ENCODE measurements around the gene MORF4L1. TPM values are rescaled to one million over a fixed set of nuclear protein-coding genes. Genes with fewer than 3 reads are reported as not detected.

The MORF4L1 gene
- total and polyA plus RNA-seq, 2 experiments from 2014 or later, result 357 to 388 TPM

- peaks cover 78% of the 10 kb centered on the region for H3K79me2 ChIP-seq (ENCODE audit: insufficient read depth)
- DNase-seq, result no peak
- H4K20me1 ChIP-seq (ENCODE audit: insufficient read depth), result no peaks in the 10 kb centered on the region; the same call in 1 of the 2 replicates
- H3F3A ChIP-seq (ENCODE audit: insufficient read depth), result peaks cover 65% of the 10 kb centered on the region
- no peaks in the 10 kb centered on the region for H3K27me3 ChIP-seq (replicated peaks; ENCODE audit: insufficient read depth)
- H2AFZ ChIP-seq, result no peak overlapping the region
- H3K9me2 ChIP-seq (ENCODE audit: insufficient read depth), result no peaks in the 10 kb centered on the region
- peaks cover 67% of the 10 kb centered on the region for H3K36me3 ChIP-seq (ENCODE audit: low read depth)
- H3K4me3 ChIP-seq, result no peak overlapping the region
- no peaks in the 10 kb centered on the region for H3K9me3 ChIP-seq (ENCODE audit: low read depth)
- no peak overlapping the region for H3K4me2 ChIP-seq (ENCODE audit: unreplicated experiment)
- no peak overlapping the region for H3K27ac ChIP-seq
- peaks cover 39% of the 10 kb centered on the region for H3K4me1 ChIP-seq (ENCODE audit: insufficient read depth)
- in situ Hi-C loops (cut with MboI), result no loop called here
- WGBS, 2 experiments (ENCODE audit: low coverage in 1 of 2, low lambda C conversion rate in 2 of 2, missing lambda C conversion rate in 2 of 2), result 79 to 87% methylated on average over 3 of the region's 3 CpGs
- H3K9ac ChIP-seq, result no peak overlapping the region
- TF ChIP-seq EZH2phosphoT487 (IDR thresholded peaks at IDR 0.05; ENCODE audit: insufficient read depth, low read depth) (no peak), EZH2 (IDR thresholded peaks at IDR 0.05; ENCODE audit: insufficient read depth, poor library complexity, severe bottlenecking) (no peak)
Measured at GRCh38 chr15:78909160-78909695, 36.5 kb downstream of the MORF4L1 start.

GRCh38 chr15:78909791-78910228 is 37.1 kb downstream of the MORF4L1 start:
- Histone ChIP-seq H3K79me2 (ENCODE audit: insufficient read depth) (peaks cover 81% of the 10 kb centered on the region), H3K4me3 (no peak overlapping the region), H3K9me2 (ENCODE audit: insufficient read depth) (no peaks in the 10 kb centered on the region), H3K36me3 (ENCODE audit: low read depth) (peaks cover 62% of the 10 kb centered on the region), H4K20me1 (ENCODE audit: insufficient read depth) (no peaks in the 10 kb centered on the region; the same call in 1 of the 2 replicates), H3K4me2 (ENCODE audit: unreplicated experiment) (no peak overlapping the region), H3F3A (ENCODE audit: insufficient read depth) (peaks cover 65% of the 10 kb centered on the region), H3K9ac (no peak overlapping the region), H3K27ac (no peak overlapping the region), H2AFZ (no peak overlapping the region), H3K4me1 (ENCODE audit: insufficient read depth) (peaks cover 39% of the 10 kb centered on the region), H3K9me3 (ENCODE audit: low read depth) (no peaks in the 10 kb centered on the region), H3K27me3 (replicated peaks; ENCODE audit: insufficient read depth) (no peaks in the 10 kb centered on the region)
- TF ChIP-seq EZH2 (IDR thresholded peaks at IDR 0.05; ENCODE audit: insufficient read depth, poor library complexity, severe bottlenecking) (no peak), EZH2phosphoT487 (IDR thresholded peaks at IDR 0.05; ENCODE audit: insufficient read depth, low read depth) (no peak)
- whole genome bisulfite sequencing, 2 experiments (ENCODE audit: low coverage in 1 of 2, low lambda C conversion rate in 2 of 2, missing lambda C conversion rate in 2 of 2), result 47 to 59% methylated on average over 5 of the region's 5 CpGs
- in situ Hi-C loops (cut with MboI), result loop anchor here (5.0 kb wide), 1 partner anchor 277 kb away; no protein-coding TSS in a partner anchor
- DNase-seq, result peak; percentile 69

GRCh38 chr15:78910271-78910670 is 37.6 kb downstream of the MORF4L1 start:
- Histone ChIP-seq H3K4me1 (ENCODE audit: insufficient read depth) (peaks cover 39% of the 10 kb centered on the region), H4K20me1 (ENCODE audit: insufficient read depth) (no peaks in the 10 kb centered on the region; the same call in 1 of the 2 replicates), H3K27me3 (replicated peaks; ENCODE audit: insufficient read depth) (no peaks in the 10 kb centered on the region), H3K27ac (no peak overlapping the region), H3K36me3 (ENCODE audit: low read depth) (peaks cover 59% of the 10 kb centered on the region), H3K9ac (no peak overlapping the region), H3K9me2 (ENCODE audit: insufficient read depth) (no peaks in the 10 kb centered on the region), H3F3A (ENCODE audit: insufficient read depth) (peaks cover 65% of the 10 kb centered on the region), H3K9me3 (ENCODE audit: low read depth) (no peaks in the 10 kb centered on the region), H3K4me2 (ENCODE audit: unreplicated experiment) (no peak overlapping the region), H3K4me3 (no peak overlapping the region), H2AFZ (no peak overlapping the region), H3K79me2 (ENCODE audit: insufficient read depth) (peaks cover 82% of the 10 kb centered on the region)
- in situ Hi-C loops (cut with MboI), result loop anchor here (5.0 kb wide), 1 partner anchor 277 kb away; no protein-coding TSS in a partner anchor
- DNase-seq, result no peak
- TF ChIP-seq EZH2 (IDR thresholded peaks at IDR 0.05; ENCODE audit: insufficient read depth, poor library complexity, severe bottlenecking) (no peak), EZH2phosphoT487 (IDR thresholded peaks at IDR 0.05; ENCODE audit: insufficient read depth, low read depth) (no peak)
- WGBS, 2 experiments (ENCODE audit: low coverage in 1 of 2, low lambda C conversion rate in 2 of 2, missing lambda C conversion rate in 2 of 2), result 79 to 83% methylated on average over 7 of the region's 7 CpGs

- Histone ChIP-seq H3K36me3 (ENCODE audit: low read depth) (peaks cover 50% of the 10 kb centered on the region), H3K27ac (no peak overlapping the region), H3K4me2 (ENCODE audit: unreplicated experiment) (no peak overlapping the region), H4K20me1 (ENCODE audit: insufficient read depth) (peaks cover 4% of the 10 kb centered on the region; the same call in 1 of the 2 replicates), H3K9ac (no peak overlapping the region), H3K4me3 (no peak overlapping the region), H3K9me2 (ENCODE audit: insufficient read depth) (no peaks in the 10 kb centered on the region), H2AFZ (no peak overlapping the region), H3K4me1 (ENCODE audit: insufficient read depth) (peaks cover 38% of the 10 kb centered on the region), H3K27me3 (replicated peaks; ENCODE audit: insufficient read depth) (no peaks in the 10 kb centered on the region), H3K79me2 (ENCODE audit: insufficient read depth) (peaks cover 80% of the 10 kb centered on the region), H3F3A (ENCODE audit: insufficient read depth) (peaks cover 61% of the 10 kb centered on the region), H3K9me3 (ENCODE audit: low read depth) (no peaks in the 10 kb centered on the region)
- no peak for DNase-seq
- WGBS, 2 experiments (ENCODE audit: low coverage in 1 of 2, low lambda C conversion rate in 2 of 2, missing lambda C conversion rate in 2 of 2), result 95 to 98% methylated on average over 2 of the region's 2 CpGs
- in situ Hi-C loops (cut with MboI), result loop anchor here (5.0 kb wide), 1 partner anchor 275 kb away; no protein-coding TSS in a partner anchor
- TF ChIP-seq EZH2 (IDR thresholded peaks at IDR 0.05; ENCODE audit: insufficient read depth, poor library complexity, severe bottlenecking) (no peak), EZH2phosphoT487 (IDR thresholded peaks at IDR 0.05; ENCODE audit: insufficient read depth, low read depth) (no peak)
Measured at GRCh38 chr15:78912316-78912715, 39.6 kb downstream of the MORF4L1 start.

Data from GM23248 (cell line).